OCI-LY7 (cell line): Measurements from ENCODE around the gene SPCS1.

Experiments
- EZH2phosphoT487 ChIP-seq: fragments of 200-600 bp; sonication (generic); IDR thresholded peaks from 2 replicates; pipeline ENCODE4 v1.6.1; 2018; ENCODE audit warnings: low read depth, borderline replicate concordance, mild to moderate bottlenecking, mixed run types, antibody characterized with exemption, low read length, moderate library complexity, mixed read lengths
- TF ChIP-seq, protein P1 (sequence below): fragments of 200-600 bp; sonication (generic); conservative IDR thresholded peaks from 2 replicates; pipeline ENCODE4 v1.5.1; 2014; ENCODE audit warnings: mild to moderate bottlenecking, antibody characterized with exemption, low read length, moderate library complexity, mixed read lengths

DNA sequence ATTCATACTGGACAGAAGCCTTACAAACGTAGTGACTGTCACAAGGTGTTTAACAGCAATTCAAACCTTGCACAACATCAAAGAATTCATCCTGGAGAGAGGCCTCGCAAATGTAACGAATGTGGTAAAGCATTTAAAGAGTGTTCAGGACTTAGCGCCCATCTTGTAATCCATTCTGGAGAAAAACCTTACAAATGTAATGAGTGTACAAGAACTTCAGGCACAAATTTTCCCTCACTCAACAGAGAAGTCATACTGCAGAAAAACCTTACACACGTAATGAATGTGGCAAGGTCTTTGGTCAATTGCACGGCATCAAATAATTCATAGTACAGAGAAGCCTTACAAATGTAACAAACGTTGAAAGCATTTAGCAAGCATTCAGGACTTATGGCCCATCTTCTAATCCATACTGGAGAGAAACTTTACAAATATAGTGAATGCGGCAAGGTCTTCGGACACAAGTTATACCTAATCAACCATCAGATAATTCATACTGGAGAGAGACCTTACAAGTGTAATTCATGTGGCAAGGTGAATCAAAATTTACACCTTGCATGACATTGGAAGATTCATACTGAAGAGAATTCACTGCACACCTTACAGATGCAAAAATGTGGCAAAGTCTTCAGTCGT is 27.5 kb downstream of the SPCS1 start:
- TF ChIP-seq, protein P1, sequence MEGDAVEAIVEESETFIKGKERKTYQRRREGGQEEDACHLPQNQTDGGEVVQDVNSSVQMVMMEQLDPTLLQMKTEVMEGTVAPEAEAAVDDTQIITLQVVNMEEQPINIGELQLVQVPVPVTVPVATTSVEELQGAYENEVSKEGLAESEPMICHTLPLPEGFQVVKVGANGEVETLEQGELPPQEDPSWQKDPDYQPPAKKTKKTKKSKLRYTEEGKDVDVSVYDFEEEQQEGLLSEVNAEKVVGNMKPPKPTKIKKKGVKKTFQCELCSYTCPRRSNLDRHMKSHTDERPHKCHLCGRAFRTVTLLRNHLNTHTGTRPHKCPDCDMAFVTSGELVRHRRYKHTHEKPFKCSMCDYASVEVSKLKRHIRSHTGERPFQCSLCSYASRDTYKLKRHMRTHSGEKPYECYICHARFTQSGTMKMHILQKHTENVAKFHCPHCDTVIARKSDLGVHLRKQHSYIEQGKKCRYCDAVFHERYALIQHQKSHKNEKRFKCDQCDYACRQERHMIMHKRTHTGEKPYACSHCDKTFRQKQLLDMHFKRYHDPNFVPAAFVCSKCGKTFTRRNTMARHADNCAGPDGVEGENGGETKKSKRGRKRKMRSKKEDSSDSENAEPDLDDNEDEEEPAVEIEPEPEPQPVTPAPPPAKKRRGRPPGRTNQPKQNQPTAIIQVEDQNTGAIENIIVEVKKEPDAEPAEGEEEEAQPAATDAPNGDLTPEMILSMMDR = no peak
- no peak for TF ChIP-seq EZH2phosphoT487
